ENCODE results near the gene PRX. TPM values are rescaled to one million over a fixed set of nuclear protein-coding genes. Genes with fewer than 3 reads are reported as not detected.
A peak's percentile ranks its signal among the peaks of the same experiment; 100 is the strongest.

The PRX gene
- total and polyA plus RNA-seq, 9 of the 15 experiments (the other 6 are each of a cell fraction or from before 2014, with no cell fraction given), result 0.65 to 3.5 (median 1.7) TPM; not detected in 2

- no peaks in the 10 kb centered on the region for H3K27me3 ChIP-seq (ENCODE audit: control insufficient read depth in 2 of 2, insufficient read depth in 2 of 2, low read length in 2 of 2)
- H3K9ac ChIP-seq (ENCODE audit: insufficient read depth in 1 of 2, low read depth in 2 of 2, low read length in 2 of 2), result peak overlapping the region in 1 of 2 experiments; percentile 87; a peak in 2 of 4 replicates
- no peaks in the 10 kb centered on the region for H3K36me3 ChIP-seq (ENCODE audit: control insufficient read depth, insufficient read depth, low read length)
- no peaks in the 10 kb centered on the region for H3K9me3 ChIP-seq (replicated peaks; ENCODE audit: control insufficient read depth, insufficient read depth, low read depth, low read length)
- POLR2A ChIA-PET, result interaction anchor here (0.6 to 1.4 kb wide), 4 partner anchors 17 to 37 kb away, joined by 3 read pairs; partner anchors contain the start of gene SERTAD1
- DNase-seq (ENCODE audit: extremely low read depth in 1 of 4, low spot score in 3 of 4) (peak; percentile 41 to 66 (median 62)), FAIRE-seq (no peak), ATAC-seq (no peak)
- no peaks in the 10 kb centered on the region for H3K79me2 ChIP-seq (ENCODE audit: control insufficient read depth, insufficient read depth, low read length)
- H3K4me3 ChIP-seq, result no peak overlapping the region
- H3K27ac ChIP-seq (ENCODE audit: extremely low read depth, low read depth, low read length), result peak overlapping the region; percentile 28; the same call in 1 of the 3 replicates
- CTCF ChIA-PET (ENCODE audit: low intra/inter-chr PET ratio), result interaction anchor here (0.6 kb wide), 1 partner anchor 103 kb away, joined by 3 read pairs; no protein-coding TSS in a partner anchor
- in situ Hi-C loops (cut with MboI) (no loop called here), intact Hi-C loops (cut with micrococcal nuclease) (no loop called here)
- H3K4me2 ChIP-seq (ENCODE audit: insufficient read depth, low read length), result peak overlapping the region; percentile 67
- WGBS (ENCODE audit: insufficient coverage, low coverage, missing lambda C conversion rate), result 28% methylated on average over 20 of the region's 22 CpGs
- H2AFZ ChIP-seq (ENCODE audit: low read depth, low read length), result peak overlapping the region; percentile 85
- no peaks in the 10 kb centered on the region for H3K9me1 ChIP-seq (ENCODE audit: control insufficient read depth, insufficient read depth, low read length)
- H3K4me1 ChIP-seq (replicated peaks in 1 of 2; ENCODE audit: control insufficient read depth in 2 of 2, insufficient read depth in 2 of 2, low read length in 2 of 2), result peaks cover 21 to 50% of the 10 kb centered on the region in 2 experiments; a peak in 4 of 5 replicates
- no peaks in the 10 kb centered on the region for H4K20me1 ChIP-seq (replicated peaks; ENCODE audit: control insufficient read depth, insufficient read depth, low read length)
- BruUV-seq (replicated peaks), result no TSS peak
- TF ChIP-seq CCNT2 (IDR thresholded peaks at IDR 0.05; ENCODE audit: borderline replicate concordance, extremely low read depth, insufficient read length, low read depth, low read length) (peak; percentile 40), TFAP4 (CRISPR knock-in tag; IDR thresholded peaks at IDR 0.05; ENCODE audit: borderline replicate concordance) (peak; percentile 49; the same call in 1 of the 2 replicates), MAFK (IDR thresholded peaks at IDR 0.05; ENCODE audit: low read length) (peak; percentile 7; the same call in 1 of the 2 replicates), ZBTB49 (CRISPR knock-in tag; IDR thresholded peaks at IDR 0.05; ENCODE audit: borderline replicate concordance) (no peak), LEF1 (IDR thresholded peaks at IDR 0.05) (no peak), SPI1 (IDR thresholded peaks at IDR 0.05; ENCODE audit: borderline replicate concordance, low read depth, low read length) (peak; percentile 73), ZKSCAN8 (CRISPR knock-in tag; IDR thresholded peaks at IDR 0.05) (no peak), BMI1 (IDR thresholded peaks at IDR 0.05; ENCODE audit: low read length) (no peak), E2F4 (CRISPR knock-in tag; IDR thresholded peaks at IDR 0.05; ENCODE audit: low read depth) (no peak), ZNF146 (CRISPR knock-in tag; IDR thresholded peaks at IDR 0.05; ENCODE audit: unreplicated experiment) (no peak), KAT7 (CRISPR knock-in tag; IDR thresholded peaks at IDR 0.05; ENCODE audit: borderline replicate concordance) (0 out of 2 replicates have a peak, but pooled peaks have one; percentile 59), CBFA2T2 (conservative IDR thresholded peaks at IDR 0.05) (0 out of 2 replicates have a peak, but pooled peaks have one; percentile 30), HMGN3 (IDR thresholded peaks at IDR 0.05; ENCODE audit: borderline replicate concordance, extremely low read depth, insufficient read length, low read depth, low read length) (peak; percentile 20), ZKSCAN3 (CRISPR knock-in tag; IDR thresholded peaks at IDR 0.05) (no peak), ZC3H4 (CRISPR knock-in tag; IDR thresholded peaks at IDR 0.05; ENCODE audit: borderline replicate concordance) (no peak)
These were observed 5.2 kb downstream of the PRX start for GRCh38 chr19:40407714-40408597.
